ENCODE data around the gene WNT4.
A peak's percentile ranks its signal among the peaks of the same experiment; 100 is the strongest.

Gene WNT4

GRCh38 chr1:22179197-22179803 lies 36.4 kb upstream of the WNT4 start:
- H3K4me2 ChIP-seq: peak overlapping the region; percentile 36; the same call in 1 of the 2 replicates
- TF ChIP-seq Cebpa-rat (IDR thresholded peaks at IDR 0.05): peak; percentile 87

GRCh38 chr1:22177354-22178003 lies 34.6 kb upstream of the WNT4 start:
- peaks cover 36% of the 10 kb centered on the region for H3K4me1 ChIP-seq
- H3K4me2 ChIP-seq: no peak overlapping the region
- no peaks in the 10 kb centered on the region for H3K27me3 ChIP-seq
- TF ChIP-seq Cebpa-rat (IDR thresholded peaks at IDR 0.05): no peak
- H3K27ac ChIP-seq: no peak overlapping the region
- no peaks in the 10 kb centered on the region for H4K20me1 ChIP-seq
- peaks cover 7% of the 10 kb centered on the region; the same call in 1 of the 2 replicates for H3K9me3 ChIP-seq
- no peak overlapping the region for H3K9ac ChIP-seq
- no peak overlapping the region for H3K4me3 ChIP-seq
- H3K36me3 ChIP-seq: no peaks in the 10 kb centered on the region

More at GRCh38 chr1:22179197-22179803, 36.4 kb upstream of the WNT4 start:
- Histone ChIP-seq H3K27ac (no peak overlapping the region), H4K20me1 (no peaks in the 10 kb centered on the region), H3K27me3 (no peaks in the 10 kb centered on the region), H3K9ac (no peak overlapping the region), H3K4me3 (no peak overlapping the region), H3K36me3 (no peaks in the 10 kb centered on the region), H3K4me1 (peaks cover 28% of the 10 kb centered on the region), H3K9me3 (peaks cover 7% of the 10 kb centered on the region; the same call in 1 of the 2 replicates)

- Histone ChIP-seq H4K20me1 (no peaks in the 10 kb centered on the region), H3K4me1 (peaks cover 36% of the 10 kb centered on the region), H3K4me3 (no peak overlapping the region), H3K4me2 (peak overlapping the region; percentile 40), H3K9me3 (peaks cover 7% of the 10 kb centered on the region; the same call in 1 of the 2 replicates), H3K27me3 (no peaks in the 10 kb centered on the region), H3K27ac (no peak overlapping the region), H3K36me3 (no peaks in the 10 kb centered on the region), H3K9ac (no peak overlapping the region)
- TF ChIP-seq Cebpa-rat (IDR thresholded peaks at IDR 0.05): no peak
Measured at GRCh38 chr1:22176258-22176657, 33.4 kb upstream of the WNT4 start.

GRCh38 chr1:22174446-22175220 lies 31.7 kb upstream of the WNT4 start:
- H3K4me3 ChIP-seq: no peak overlapping the region
- peaks cover 7% of the 10 kb centered on the region; the same call in 1 of the 2 replicates for H3K9me3 ChIP-seq
- no peaks in the 10 kb centered on the region for H3K36me3 ChIP-seq
- H4K20me1 ChIP-seq: no peaks in the 10 kb centered on the region
- H3K4me2 ChIP-seq: peak overlapping the region; percentile 52
- H3K27me3 ChIP-seq: no peaks in the 10 kb centered on the region
- no peak for TF ChIP-seq Cebpa-rat (IDR thresholded peaks at IDR 0.05)
- peak overlapping the region; percentile 52 for H3K27ac ChIP-seq
- peaks cover 36% of the 10 kb centered on the region for H3K4me1 ChIP-seq
- H3K9ac ChIP-seq: no peak overlapping the region; the same call in 1 of the 2 replicates

GRCh38 chr1:22171951-22172715 lies 29.2 kb upstream of the WNT4 start:
- H3K4me3 ChIP-seq: no peak overlapping the region
- H3K4me2 ChIP-seq: no peak overlapping the region
- H3K27ac ChIP-seq: no peak overlapping the region
- H3K4me1 ChIP-seq: peaks cover 30% of the 10 kb centered on the region
- H3K36me3 ChIP-seq: no peaks in the 10 kb centered on the region
- H4K20me1 ChIP-seq: no peaks in the 10 kb centered on the region
- no peaks in the 10 kb centered on the region for H3K27me3 ChIP-seq
- H3K9ac ChIP-seq: no peak overlapping the region
- no peak for TF ChIP-seq Cebpa-rat (IDR thresholded peaks at IDR 0.05)
- H3K9me3 ChIP-seq: no peaks in the 10 kb centered on the region

- Histone ChIP-seq H3K9ac (no peak overlapping the region), H3K36me3 (no peaks in the 10 kb centered on the region), H3K27ac (no peak overlapping the region), H3K27me3 (no peaks in the 10 kb centered on the region), H4K20me1 (no peaks in the 10 kb centered on the region), H3K4me3 (no peak overlapping the region), H3K4me2 (no peak overlapping the region), H3K4me1 (peaks cover 22% of the 10 kb centered on the region), H3K9me3 (no peaks in the 10 kb centered on the region)
- no peak for TF ChIP-seq Cebpa-rat (IDR thresholded peaks at IDR 0.05)
Measured at GRCh38 chr1:22169816-22170215, 26.9 kb upstream of the WNT4 start.

- no peak for TF ChIP-seq Cebpa-rat (IDR thresholded peaks at IDR 0.05)
- no peaks in the 10 kb centered on the region for H3K27me3 ChIP-seq
Measured at GRCh38 chr1:22168412-22168973, 25.6 kb upstream of the WNT4 start.

GRCh38 chr1:22166439-22166838 lies 23.5 kb upstream of the WNT4 start:
- H4K20me1 ChIP-seq: no peaks in the 10 kb centered on the region

More at GRCh38 chr1:22168412-22168973, 25.6 kb upstream of the WNT4 start:
- no peak overlapping the region for H3K4me3 ChIP-seq
- no peak overlapping the region for H3K9ac ChIP-seq
- peaks cover 22% of the 10 kb centered on the region for H3K4me1 ChIP-seq
- H3K9me3 ChIP-seq: no peaks in the 10 kb centered on the region
- H4K20me1 ChIP-seq: no peaks in the 10 kb centered on the region
- no peak overlapping the region for H3K4me2 ChIP-seq
- no peaks in the 10 kb centered on the region for H3K36me3 ChIP-seq
- no peak overlapping the region for H3K27ac ChIP-seq

More at GRCh38 chr1:22166439-22166838, 23.5 kb upstream of the WNT4 start:
- Histone ChIP-seq H3K36me3 (no peaks in the 10 kb centered on the region), H3K9ac (no peak overlapping the region), H3K4me1 (peaks cover 43% of the 10 kb centered on the region), H3K4me3 (no peak overlapping the region), H3K27ac (no peak overlapping the region), H3K4me2 (no peak overlapping the region), H3K9me3 (no peaks in the 10 kb centered on the region), H3K27me3 (no peaks in the 10 kb centered on the region)
- TF ChIP-seq Cebpa-rat (IDR thresholded peaks at IDR 0.05): no peak

Measured in BLaER1 (cell line).